OCI-LY7 (cell line): Measurements from ENCODE around the gene HEY2. TPM values are rescaled to one million over a fixed set of nuclear protein-coding genes. Genes with fewer than 3 reads are reported as not detected.

Experiments used
- BruUV-seq: library from RNA; stranded (reverse); fragments of 400-500 nt; replicated peaks from 2 replicates; lab custom pipeline; 2021; lab: Mats Ljungman, UMichigan
- CTCF ChIA-PET: fragments of 300-600 bp; sonication (Branson Sonifier 250); formaldehyde crosslinking; loops from one replicate; lab custom pipeline; 2022; ENCODE audit warnings: antibody characterized with exemption; ENCODE audit not compliant: unreplicated experiment; lab: Charles Lee
- POLR2A ChIA-PET: fragments of 300-600 bp; sonication (Branson Sonifier 250); formaldehyde crosslinking; loops from one replicate; lab custom pipeline; 2022; ENCODE audit warnings: antibody characterized with exemption; lab: Charles Lee
- DNase-seq: peaks from one replicate; pipeline ENCODE4 v3.0.0-alpha.2; 2015; ENCODE audit warnings: low spot score
- H2AFZ ChIP-seq: fragments of 200-600 bp; sonication (generic), shearing (Covaris generic); 2 replicates; pipeline ENCODE4 v1.6.1; 2014; ENCODE audit warnings: mild to moderate bottlenecking, antibody characterized with exemption, low read length, moderate library complexity
- H3K27ac ChIP-seq: fragments of 200-600 bp; sonication (generic); 2 replicates; pipeline ENCODE4 v1.5.1; 2014; ENCODE audit warnings: mixed run types, low read depth, mild to moderate bottlenecking, moderate library complexity, low read length, inconsistent platforms; ENCODE audit not compliant: poor library complexity, severe bottlenecking
- H3K36me3 ChIP-seq: fragments of 200-600 bp; sonication (generic); 2 replicates; pipeline ENCODE4 v1.6.1; 2014; ENCODE audit warnings: mild to moderate bottlenecking, antibody characterized with exemption, low read length, moderate library complexity, mixed read lengths; ENCODE audit not compliant: insufficient read depth
- H3K4me1 ChIP-seq: fragments of 200-600 bp; sonication (generic); 2 replicates; pipeline ENCODE4 v1.5.1; 2014; ENCODE audit warnings: mild to moderate bottlenecking, low read length; ENCODE audit not compliant: insufficient read depth, poor library complexity, severe bottlenecking
- H3K4me2 ChIP-seq: fragments of 200-600 bp; sonication (generic); 2 replicates; pipeline ENCODE4 v1.6.1; 2014; ENCODE audit warnings: mild to moderate bottlenecking, low read length
- H3K4me3 ChIP-seq: fragments of 200-600 bp; sonication (generic); 2 replicates; pipeline ENCODE4 v1.5.1; 2014; ENCODE audit warnings: mild to moderate bottlenecking, low read depth, low read length; ENCODE audit not compliant: poor library complexity, severe bottlenecking
- H3K79me2 ChIP-seq: fragments of 200-600 bp; sonication (generic); 2 replicates; pipeline ENCODE4 v1.6.1; 2016; ENCODE audit warnings: low read depth, mild to moderate bottlenecking, low read length, moderate library complexity, mixed read lengths; ENCODE audit not compliant: insufficient read depth
- H3K9me2 ChIP-seq: fragments of 200-600 bp; sonication (generic); 2 replicates; pipeline ENCODE4 v1.6.1; 2016; ENCODE audit warnings: mild to moderate bottlenecking, low read length, mixed read lengths; ENCODE audit not compliant: insufficient read depth
- H3K9me3 ChIP-seq: fragments of 200-600 bp; sonication (generic); 2 replicates; pipeline ENCODE4 v1.6.1; 2014; ENCODE audit warnings: mild to moderate bottlenecking, mixed run types, low read length, mixed read lengths
- H4K20me1 ChIP-seq: fragments of 200-600 bp; sonication (generic); 2 replicates; pipeline ENCODE4 v1.6.1; 2014; ENCODE audit warnings: mild to moderate bottlenecking, antibody characterized with exemption, low read length, moderate library complexity, mixed read lengths; ENCODE audit not compliant: insufficient read depth
- CTCF ChIP-seq: fragments of 200-600 bp; sonication (generic); conservative IDR thresholded peaks from 2 replicates; pipeline ENCODE4 v1.5.1; 2014; ENCODE audit warnings: mild to moderate bottlenecking, antibody characterized with exemption, low read length, moderate library complexity, mixed read lengths
- EZH2phosphoT487 ChIP-seq: fragments of 200-600 bp; sonication (generic); IDR thresholded peaks from 2 replicates; pipeline ENCODE4 v1.6.1; 2018; ENCODE audit warnings: low read depth, borderline replicate concordance, mild to moderate bottlenecking, mixed run types, antibody characterized with exemption, low read length, moderate library complexity, mixed read lengths
- intact Hi-C: fragments of 100-400 bp; cut with micrococcal nuclease; formaldehyde crosslinking; loops from one replicate; pipeline ENCODE4 v1.10.0; 2022; ENCODE audit not compliant: unreplicated experiment
- total RNA-seq, 2 experiments: library from RNA; depleted of rRNA in 1 of 2; stranded (reverse); fragments of >200 nt in 1 of 2; shearing (Covaris generic) in 1 of 2; gene quantifications; 2 replicates each; pipeline ENCODE4 v1.2.3, GENCODE V29; 2014 to 2022

The HEY2 gene
- total RNA-seq, 2 experiments from 2014 or later: 0.32 to 1.3 TPM

GRCh38 chr6:125766641-125767040, 17.2 kb downstream of the HEY2 start:
- Histone ChIP-seq H3K4me3 (no peak overlapping the region), H3K36me3 (no peaks in the 10 kb centered on the region), H3K79me2 (no peaks in the 10 kb centered on the region), H4K20me1 (no peaks in the 10 kb centered on the region), H3K4me2 (no peak overlapping the region), H3K9me2 (no peaks in the 10 kb centered on the region), H3K27ac (no peak overlapping the region), H3K9me3 (no peaks in the 10 kb centered on the region), H3K4me1 (no peaks in the 10 kb centered on the region), H2AFZ (no peak overlapping the region)
- POLR2A ChIA-PET: interaction anchor here (1.1 to 1.2 kb wide), 2 partner anchors 204 to 419 kb away, joined by 3 read pairs; no protein-coding TSS in a partner anchor
- no peak for DNase-seq
- no TSS peak for BruUV-seq
- CTCF ChIA-PET: no interaction called here
- no peak for TF ChIP-seq EZH2phosphoT487
- TF ChIP-seq CTCF: no peak
- intact Hi-C loops: loop anchor here (5.0 kb wide), 1 partner anchor 254 kb away; no protein-coding TSS in a partner anchor

- ChIA-PET CTCF (no interaction called here), POLR2A (interaction anchor here (0.6 kb wide), 1 partner anchor 211 kb away, joined by 4 read pairs; no protein-coding TSS in a partner anchor)
- no peak for TF ChIP-seq CTCF
- no peaks in the 10 kb centered on the region for H3K9me2 ChIP-seq
- no peak overlapping the region for H3K4me2 ChIP-seq
- H3K79me2 ChIP-seq: no peaks in the 10 kb centered on the region
- intact Hi-C loops: loop anchor here (1.0 to 5.0 kb wide), 3 partner anchors 257 to 576 kb away; no protein-coding TSS in a partner anchor
- no peak for DNase-seq
- H3K27ac ChIP-seq: no peak overlapping the region
- no peak overlapping the region for H3K4me3 ChIP-seq
- no peaks in the 10 kb centered on the region for H3K4me1 ChIP-seq
- H2AFZ ChIP-seq: peak overlapping the region; percentile 20; the same call in 1 of the 2 replicates
- no peaks in the 10 kb centered on the region for H3K9me3 ChIP-seq
- H3K36me3 ChIP-seq: no peaks in the 10 kb centered on the region
- BruUV-seq: no TSS peak
- no peaks in the 10 kb centered on the region for H4K20me1 ChIP-seq
Measured at GRCh38 chr6:125769147-125769783, 19.8 kb downstream of the HEY2 start.
